SU-DHL-6 (cell line): ENCODE measurements around the gene WDR31.
A peak's percentile ranks its signal among the peaks of the same experiment; 100 is the strongest.

Experiments used
- H2AFZ ChIP-seq: fragments of 200-600 bp; sonication (generic); 2 replicates; pipeline ENCODE4 v1.6.1; 2014; ENCODE audit warnings: low read depth, mild to moderate bottlenecking, moderate library complexity, mixed read lengths, antibody characterized with exemption, low read length; ENCODE audit not compliant: severe bottlenecking
- H3F3A ChIP-seq: fragments of 200-600 bp; shearing (Covaris generic); 2 replicates; pipeline ENCODE4 v1.6.0; 2016; ENCODE audit warnings: antibody characterized with exemption, mild to moderate bottlenecking; ENCODE audit not compliant: insufficient read depth
- H3K27ac ChIP-seq: fragments of 200-600 bp; sonication (generic); 2 replicates; pipeline ENCODE4 v1.5.1; 2016; ENCODE audit warnings: low read depth, mild to moderate bottlenecking, low read length, moderate library complexity, mixed read lengths
- H3K27me3 ChIP-seq: fragments of 200-600 bp; sonication (generic), shearing (Covaris generic); 2 replicates; pipeline ENCODE4 v1.6.0; 2014; ENCODE audit warnings: mild to moderate bottlenecking, low read length
- H3K36me3 ChIP-seq: fragments of 200-600 bp; sonication (generic); 2 replicates; pipeline ENCODE4 v1.6.1; 2014; ENCODE audit warnings: mild to moderate bottlenecking, low read length, mixed read lengths
- H3K4me2 ChIP-seq: fragments of 300-600, 200-600 bp; shearing (Covaris generic), sonication (generic); 2 replicates; pipeline ENCODE4 v1.6.0; 2014; ENCODE audit warnings: low read length, low read depth, mild to moderate bottlenecking; ENCODE audit not compliant: poor library complexity, severe bottlenecking
- H3K4me3 ChIP-seq: fragments of 200-600 bp; sonication (generic); 2 replicates; pipeline ENCODE4 v1.5.1; 2014; ENCODE audit warnings: antibody characterized with exemption, low read length, mild to moderate bottlenecking, mixed read lengths; ENCODE audit not compliant: insufficient read depth, poor library complexity, severe bottlenecking
- H3K79me2 ChIP-seq: fragments of 200-600 bp; sonication (generic); 2 replicates; pipeline ENCODE4 v1.6.1; 2014; ENCODE audit warnings: mild to moderate bottlenecking, low read length, moderate library complexity; ENCODE audit not compliant: insufficient read depth
- H3K9ac ChIP-seq: fragments of 200-600 bp; sonication (generic); 2 replicates; pipeline ENCODE4 v1.7.0; 2014; ENCODE audit warnings: mild to moderate bottlenecking, low read length
- H3K9me2 ChIP-seq: fragments of 200-600 bp; sonication (generic); replicated peaks from 2 replicates; pipeline ENCODE4 v1.6.1; 2014; ENCODE audit warnings: low read length; ENCODE audit not compliant: insufficient read depth
- H3K9me3 ChIP-seq: fragments of 200-600 bp; sonication (generic); 2 replicates; pipeline ENCODE4 v1.6.1; 2014; ENCODE audit warnings: low read length, mixed read lengths; ENCODE audit not compliant: insufficient read depth
- H4K20me1 ChIP-seq: fragments of 200-600 bp; sonication (generic); 2 replicates; pipeline ENCODE4 v1.6.1; 2014; ENCODE audit warnings: low read depth, mild to moderate bottlenecking, antibody characterized with exemption, low read length, moderate library complexity, mixed read lengths
- CTCF ChIP-seq: fragments of 200-600 bp; sonication (generic); IDR thresholded peaks from one replicate; pipeline ENCODE4 v1.5.1; 2017; ENCODE audit warnings: antibody characterized with exemption, mild to moderate bottlenecking, low read length, moderate library complexity; ENCODE audit not compliant: insufficient read depth, poor library complexity, severe bottlenecking
- EZH2phosphoT487 ChIP-seq: fragments of 200-600 bp; sonication (generic), shearing (Covaris generic); conservative IDR thresholded peaks from 2 replicates; pipeline ENCODE4 v1.6.1; 2018; ENCODE audit warnings: mild to moderate bottlenecking, antibody characterized with exemption, low read length, moderate library complexity, mixed read lengths

WDR31 gene

GRCh38 chr9:113278840-113279239 is 61.2 kb downstream of the WDR31 start:
- peaks cover 30% of the 10 kb centered on the region; the same call in 1 of the 2 replicates for H3K36me3 ChIP-seq

GRCh38 chr9:113275157-113276131 is 64.6 kb downstream of the WDR31 start, which contains the start of the genes CDC26 and PRPF4:
CDC26 (minus strand) TSS chr9:113275572; CDS start chr9:113272507, 3,065 bp downstream.
PRPF4 (plus strand) TSS chr9:113275658; CDS start chr9:113275744, 86 bp downstream.
- peak within 1 kb of the TSS; percentile 65 for H3K27ac ChIP-seq

More at GRCh38 chr9:113278840-113279239, 61.2 kb downstream of the WDR31 start:
- Histone ChIP-seq H3K79me2 (peaks cover 34% of the 10 kb centered on the region), H3K9ac (no peak overlapping the region), H3K27me3 (no peaks in the 10 kb centered on the region), H4K20me1 (no peaks in the 10 kb centered on the region; the same call in 1 of the 2 replicates), H2AFZ (no peak overlapping the region), H3K27ac (no peak overlapping the region), H3K9me3 (no peaks in the 10 kb centered on the region), H3K4me2 (no peak overlapping the region), H3K4me3 (no peak overlapping the region), H3F3A (peaks cover 6% of the 10 kb centered on the region; the same call in 1 of the 2 replicates), H3K9me2 (no peaks in the 10 kb centered on the region)
- TF ChIP-seq CTCF (no peak), EZH2phosphoT487 (no peak)

GRCh38 chr9:113274474-113275156 is 65.5 kb downstream of the WDR31 start:
- no peaks in the 10 kb centered on the region; the same call in 1 of the 2 replicates for H4K20me1 ChIP-seq
- no peaks in the 10 kb centered on the region for H3K9me3 ChIP-seq
- H3K9me2 ChIP-seq = no peaks in the 10 kb centered on the region
- peaks cover 44% of the 10 kb centered on the region for H3K79me2 ChIP-seq
- H3F3A ChIP-seq = peaks cover 6% of the 10 kb centered on the region; the same call in 1 of the 2 replicates
- H3K4me3 ChIP-seq = peak overlapping the region; percentile 88
- H3K36me3 ChIP-seq = peaks cover 32% of the 10 kb centered on the region; the same call in 1 of the 2 replicates
- H3K27me3 ChIP-seq = no peaks in the 10 kb centered on the region
- H3K9ac ChIP-seq = peak overlapping the region; percentile 93
- TF ChIP-seq CTCF (peak; percentile 44), EZH2phosphoT487 (no peak)
- H3K27ac ChIP-seq = peak overlapping the region; percentile 65
- peak overlapping the region; percentile 76 for H2AFZ ChIP-seq
- H3K4me2 ChIP-seq = peak overlapping the region; percentile 81

More at GRCh38 chr9:113275157-113276131, 64.6 kb downstream of the WDR31 start, which contains the start of the genes CDC26 and PRPF4:
- peak within 1 kb of the TSS; percentile 93 for H3K9ac ChIP-seq
- H3K79me2 ChIP-seq = peaks cover 44% of the 10 kb centered on the region
- H2AFZ ChIP-seq = peak within 1 kb of the TSS; percentile 76
- no peaks in the 10 kb centered on the region for H3K27me3 ChIP-seq
- TF ChIP-seq CTCF (no peak), EZH2phosphoT487 (no peak)
- H3K4me3 ChIP-seq = peak within 1 kb of the TSS; percentile 88
- H3K36me3 ChIP-seq = peaks cover 32% of the 10 kb centered on the region; the same call in 1 of the 2 replicates
- H3K4me2 ChIP-seq = peak within 1 kb of the TSS; percentile 81
- H3K9me2 ChIP-seq = no peaks in the 10 kb centered on the region
- peaks cover 6% of the 10 kb centered on the region; the same call in 1 of the 2 replicates for H3F3A ChIP-seq
- no peaks in the 10 kb centered on the region; the same call in 1 of the 2 replicates for H4K20me1 ChIP-seq
- no peaks in the 10 kb centered on the region for H3K9me3 ChIP-seq
